Measurements from ENCODE around the gene TRPM3.
A peak's percentile ranks its signal among the peaks of the same experiment; 100 is the strongest.

TRPM3 gene

DNA sequence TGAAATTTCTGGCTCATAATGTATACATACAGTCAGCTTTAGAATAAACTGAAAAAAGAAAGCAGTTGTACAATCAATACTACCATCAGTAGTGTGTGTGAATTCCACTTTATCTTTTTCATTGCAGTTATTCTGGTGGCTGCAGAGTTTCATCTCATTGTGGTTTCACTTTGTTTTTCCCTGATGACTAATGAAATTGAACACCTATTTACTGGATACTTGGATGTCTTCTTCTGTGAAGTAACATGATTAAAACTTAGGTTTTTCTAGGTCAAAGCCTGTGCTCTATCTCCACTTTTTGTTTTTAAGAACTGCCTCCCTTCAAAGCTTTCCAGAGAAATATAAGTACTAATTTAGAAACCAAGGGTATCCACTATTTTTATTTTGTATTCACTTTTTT, 174.3 kb downstream of the TRPM3 start:
- DNase-seq (ENCODE audit: low read depth): peak; percentile 40

DNA sequence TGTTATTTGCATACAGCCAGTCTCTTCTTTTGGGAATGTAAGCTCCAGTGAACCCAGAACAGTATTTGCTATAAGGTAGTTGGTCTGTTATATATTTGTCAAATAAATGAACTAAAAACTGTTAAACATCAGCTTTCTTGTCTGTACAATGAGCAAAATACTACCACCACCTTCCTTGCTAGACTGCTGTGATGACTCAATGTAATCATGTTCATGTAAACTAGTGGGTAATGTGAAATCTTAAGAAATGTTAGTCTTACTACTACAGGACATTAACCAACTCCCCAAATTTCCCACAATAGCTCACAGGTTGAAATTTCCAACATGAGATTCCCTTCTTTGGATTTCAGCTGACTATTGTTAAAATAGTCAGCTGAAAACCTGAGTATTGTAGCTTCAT, 176.1 kb downstream of the TRPM3 start:
- peak; percentile 18 for DNase-seq (ENCODE audit: low read depth)

DNA sequence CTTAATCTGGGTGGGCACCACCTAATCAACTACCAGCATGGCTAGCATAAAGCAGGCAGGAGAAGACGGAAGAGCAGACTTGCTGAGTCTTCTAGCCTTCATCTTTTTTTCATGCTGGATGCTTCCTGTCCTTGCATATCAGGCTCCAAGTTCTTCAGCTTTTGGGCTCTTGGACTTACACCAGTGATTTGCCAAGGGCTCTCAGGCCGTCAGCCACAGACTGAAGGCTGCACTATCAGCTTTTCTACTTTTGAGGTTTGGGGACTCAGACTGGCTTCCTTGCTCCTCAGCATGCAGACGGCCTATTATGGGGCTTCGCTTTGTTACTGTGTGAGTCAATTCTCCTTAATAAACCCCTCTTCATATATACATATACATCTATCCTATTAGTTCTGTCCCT, 180.2 kb downstream of the TRPM3 start:
- DNase-seq (ENCODE audit: low read depth): no peak

DNA sequence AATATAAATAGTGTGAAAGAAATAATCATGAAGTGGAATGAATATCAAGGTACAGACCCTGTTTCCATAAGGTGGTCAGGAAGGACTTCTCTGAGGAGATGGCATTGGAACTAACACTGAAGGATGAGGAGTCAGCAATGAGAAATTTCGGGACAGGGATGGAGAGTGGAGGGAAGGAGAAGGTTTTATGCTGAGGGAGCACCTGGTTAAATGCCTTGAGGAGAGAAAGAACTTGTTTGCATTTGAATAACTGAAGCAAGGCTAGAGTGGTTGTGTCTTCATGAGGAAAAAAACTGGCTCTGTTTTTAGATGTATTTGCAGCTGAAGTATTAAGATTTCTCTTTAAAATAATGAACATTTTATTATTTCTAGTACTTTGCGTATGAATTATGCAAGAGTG, 180.8 kb downstream of the TRPM3 start:
- DNase-seq (ENCODE audit: low read depth): no peak

DNA sequence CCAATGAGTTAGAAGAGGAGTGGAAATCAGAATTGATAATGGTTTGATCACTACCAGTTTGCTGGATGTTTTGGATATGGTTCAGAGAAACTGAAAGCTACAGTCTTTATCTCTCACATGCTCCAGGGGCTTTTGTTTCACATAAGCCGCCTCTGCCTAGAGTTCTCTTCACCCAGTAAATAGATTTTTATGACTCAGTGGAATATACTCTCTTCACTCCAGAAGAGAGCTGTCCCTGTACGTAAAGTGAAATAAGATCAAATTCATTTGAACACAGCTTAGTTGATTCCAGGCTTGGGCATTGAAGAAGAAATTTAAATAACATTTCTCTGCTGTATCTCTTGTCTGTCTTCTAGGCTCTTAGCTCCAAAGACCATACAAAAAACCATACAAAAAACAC, 184.9 kb downstream of the TRPM3 start:
- no peak for DNase-seq (ENCODE audit: low read depth)

DNA sequence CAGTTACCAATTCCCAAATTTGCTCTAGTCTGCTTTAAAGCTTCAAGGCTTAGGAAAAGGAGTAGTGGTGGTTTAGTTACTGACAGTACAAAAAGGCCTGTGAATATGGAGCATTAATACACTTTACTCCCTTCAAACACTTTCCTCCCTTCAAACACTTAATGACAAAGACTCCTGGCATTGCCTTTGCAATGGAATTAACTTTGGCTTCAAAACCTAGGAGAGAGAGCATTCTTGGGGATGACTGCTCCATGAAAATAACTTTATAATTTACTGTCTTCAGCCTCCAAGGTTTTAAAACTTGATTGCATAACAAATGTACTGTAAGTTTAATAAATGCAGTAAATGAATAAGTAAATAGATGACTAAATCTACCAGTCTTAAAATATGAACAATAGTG, 185.6 kb downstream of the TRPM3 start:
- DNase-seq (ENCODE audit: low read depth): no peak

DNA sequence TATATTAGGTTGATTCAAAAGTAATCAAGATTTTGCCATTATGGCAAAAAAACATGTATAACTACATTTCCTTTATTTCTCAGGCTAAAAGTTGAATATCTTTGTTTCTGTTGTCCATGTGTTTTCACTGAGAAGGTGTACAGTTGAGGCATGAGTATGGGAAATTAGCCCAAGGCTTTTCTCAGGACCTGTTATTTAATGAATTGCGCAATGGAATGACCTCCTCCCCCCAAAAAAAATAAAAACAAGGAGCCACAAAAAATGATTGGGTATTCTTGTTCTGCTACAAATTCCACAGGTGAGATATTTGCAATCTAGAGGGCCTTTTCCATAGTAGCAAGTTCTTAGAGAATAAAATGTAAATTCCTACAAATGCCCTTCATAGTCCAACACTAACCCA, 186.8 kb downstream of the TRPM3 start:
- no peak for DNase-seq (ENCODE audit: low read depth)

DNA sequence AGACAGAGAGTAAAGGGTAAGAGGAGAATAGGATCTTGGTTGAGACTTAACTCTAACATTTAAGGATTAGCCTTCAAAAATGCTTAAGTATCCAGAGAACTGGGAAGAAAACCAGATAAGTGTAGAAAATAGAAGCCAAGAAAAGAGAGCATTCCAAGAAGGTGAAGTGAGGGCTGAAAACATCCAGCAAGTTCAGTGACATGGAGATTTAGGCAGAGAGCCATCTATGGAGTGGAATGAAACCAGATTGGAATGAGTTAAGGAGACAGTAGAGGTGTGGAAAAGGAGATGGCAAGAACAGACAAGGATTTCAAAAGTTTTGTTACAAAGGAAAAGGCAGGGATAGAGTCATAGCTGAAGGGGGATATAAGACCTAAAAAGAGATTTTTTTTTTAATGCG, 188.1 kb downstream of the TRPM3 start:
- no peak for DNase-seq (ENCODE audit: low read depth)

DNA sequence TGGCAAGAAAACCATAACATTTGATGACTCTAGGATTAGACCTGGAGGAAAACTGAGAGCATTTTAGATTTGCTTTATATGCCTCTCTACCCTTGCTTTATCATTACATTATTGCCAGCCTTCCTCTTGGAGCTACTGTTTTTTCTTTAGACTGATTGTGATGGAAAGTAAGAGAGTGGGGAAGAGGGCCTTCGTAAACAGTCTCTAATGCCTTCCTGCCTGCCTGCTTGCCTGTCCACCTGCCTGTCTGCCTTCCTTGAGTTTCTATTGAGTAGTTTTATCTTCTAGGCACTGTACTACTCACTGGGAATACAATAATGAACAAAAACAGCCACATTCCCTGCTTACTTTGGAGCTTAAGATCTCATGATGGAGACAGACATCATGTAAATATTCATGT, 189.3 kb downstream of the TRPM3 start:
- DNase-seq (ENCODE audit: low read depth): no peak

DNA sequence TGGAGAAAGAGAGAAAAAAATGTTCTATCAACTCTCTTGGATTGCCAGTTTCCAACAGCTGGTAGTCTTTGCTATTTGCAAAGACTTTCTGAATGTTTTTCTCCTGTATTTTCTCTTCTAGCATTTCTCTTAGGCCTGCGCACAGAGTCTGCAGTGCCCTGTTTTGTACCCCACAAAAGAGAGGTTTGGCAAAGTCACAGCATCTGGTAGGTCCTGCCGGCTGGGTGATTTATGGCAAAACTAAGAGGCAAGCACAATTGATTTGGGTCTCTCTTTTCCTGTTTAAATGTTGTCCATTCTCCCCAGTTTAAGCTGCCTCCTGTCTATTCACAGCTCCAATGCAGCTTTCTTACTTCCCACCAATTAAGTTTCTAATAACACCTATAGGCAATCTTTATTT, 193.9 kb downstream of the TRPM3 start:
- DNase-seq (ENCODE audit: low read depth): no peak

DNA sequence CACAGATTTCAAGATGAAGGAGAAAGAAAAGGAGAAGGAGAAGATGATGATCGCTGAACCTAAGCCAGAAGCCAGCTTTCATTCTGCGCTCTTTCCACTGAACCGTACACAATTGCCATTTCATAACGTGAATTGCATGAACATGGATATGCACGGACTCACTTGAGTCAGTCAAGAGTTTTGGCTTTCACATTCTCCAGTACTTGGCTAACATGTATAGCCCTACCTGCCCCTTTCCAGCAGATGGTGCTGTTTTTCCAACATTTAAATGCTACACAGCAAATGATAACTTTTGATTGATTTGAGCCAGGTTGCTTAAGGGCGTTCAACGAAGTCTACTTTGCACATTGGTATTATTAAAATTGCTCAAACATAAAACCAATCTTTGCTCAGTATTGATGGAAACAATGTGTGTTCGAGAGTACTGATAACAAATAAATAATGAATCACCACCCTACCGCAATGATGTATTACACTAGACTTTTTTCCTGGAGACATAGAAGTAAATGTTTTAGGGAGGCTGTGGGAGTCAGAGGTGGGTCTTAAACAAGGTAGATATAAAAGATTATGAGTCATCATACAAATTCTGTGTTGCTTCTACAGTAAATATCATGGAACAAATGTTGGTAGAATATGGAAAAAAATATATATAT, 196.4 kb downstream of the TRPM3 start:
- DNase-seq (ENCODE audit: low read depth): peak; percentile 86

DNA sequence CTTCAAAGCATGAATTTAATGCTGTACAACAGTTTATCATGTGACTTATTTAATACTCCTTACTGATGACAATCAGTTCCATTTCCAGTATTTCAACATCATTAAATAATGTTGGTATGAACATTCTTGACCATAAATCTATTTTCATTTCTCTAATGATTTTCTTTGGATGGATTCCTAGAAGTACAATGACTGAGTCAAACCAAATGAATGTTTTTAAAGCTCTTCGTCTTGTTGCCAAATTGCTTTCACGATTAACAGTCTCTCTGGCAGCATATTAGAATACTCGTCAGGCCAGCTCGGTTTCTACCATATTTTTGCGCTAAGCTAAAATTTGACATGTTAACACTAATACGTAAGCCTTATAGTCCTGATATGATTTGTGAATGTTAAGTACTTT, 197.0 kb downstream of the TRPM3 start:
- peak; percentile 35 for DNase-seq (ENCODE audit: low read depth)

DNA sequence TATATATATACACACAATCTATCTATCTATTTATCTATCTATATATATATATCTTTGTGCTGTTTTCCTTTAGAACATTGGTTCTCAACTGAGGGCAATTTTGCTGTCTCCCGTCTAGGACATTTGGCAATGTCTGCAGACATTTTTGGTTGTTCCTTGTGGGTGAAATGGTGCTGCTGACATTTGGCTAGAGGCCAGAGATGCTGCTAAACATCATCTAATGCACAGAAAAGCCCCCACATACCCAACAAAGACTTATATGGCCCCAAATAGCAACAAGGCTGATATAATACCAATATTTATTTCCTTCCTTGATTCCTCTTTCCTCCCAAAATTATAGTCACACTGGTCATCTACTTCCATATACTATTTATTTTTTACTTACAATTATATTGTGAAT, 197.5 kb downstream of the TRPM3 start:
- DNase-seq (ENCODE audit: low read depth): no peak

DNA sequence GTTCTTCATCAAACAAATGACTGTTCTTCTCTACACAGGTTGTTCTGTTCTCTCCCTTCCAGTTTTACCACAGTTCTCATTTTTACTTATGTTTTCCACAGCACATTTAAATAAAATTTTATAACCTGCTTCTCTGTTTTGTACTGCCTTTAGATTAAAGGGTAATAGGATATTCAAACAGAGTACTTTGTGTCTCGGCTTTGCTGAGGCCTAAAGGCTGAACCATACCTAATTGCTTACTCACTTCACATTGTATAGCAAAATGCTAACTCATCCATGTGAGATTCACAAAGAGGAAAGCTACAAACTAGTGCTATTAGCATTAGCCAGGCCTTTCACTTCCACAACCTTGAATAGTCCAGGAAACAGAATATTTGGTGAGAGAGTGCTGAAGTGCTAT, 200.3 kb downstream of the TRPM3 start:
- DNase-seq (ENCODE audit: low read depth): peak; percentile 76

DNA sequence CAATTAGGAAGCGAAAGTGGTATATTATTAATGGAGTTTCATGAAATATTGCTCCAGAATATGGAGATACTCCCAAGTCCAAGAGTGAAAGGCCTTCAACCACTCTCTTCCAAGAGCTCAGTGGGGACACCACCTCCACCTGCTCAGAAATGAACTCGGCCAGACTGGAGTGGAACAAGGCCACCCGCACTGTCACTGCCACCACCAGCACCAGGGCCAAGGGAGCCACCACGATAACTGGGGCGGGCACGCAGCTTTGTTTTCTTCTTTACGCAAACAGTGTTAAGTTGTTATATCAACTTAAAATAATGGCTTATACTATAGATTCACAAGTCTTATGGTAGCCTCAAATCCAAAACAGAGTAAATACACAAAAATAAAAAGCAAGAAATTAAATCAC, 204.1 kb downstream of the TRPM3 start:
- no peak for DNase-seq (ENCODE audit: low read depth)

DNA sequence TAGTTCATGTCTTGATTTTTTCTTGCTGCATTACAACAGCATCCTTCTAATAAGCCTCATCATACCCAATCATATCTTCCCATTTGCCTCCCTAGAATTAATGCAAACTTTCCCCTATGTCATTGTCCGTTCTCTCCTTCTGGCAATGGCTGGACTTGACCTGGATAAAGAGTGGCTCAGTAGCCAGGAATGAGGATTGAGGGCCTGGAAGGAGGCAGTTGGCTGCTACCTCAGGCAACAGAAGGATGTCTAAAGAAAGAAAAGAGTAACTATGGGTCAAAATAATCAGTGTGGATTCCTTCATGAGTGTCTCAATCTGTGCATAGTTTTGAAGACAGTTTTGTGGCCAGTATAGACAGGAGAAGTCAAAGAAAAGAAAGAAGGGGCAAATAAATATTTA, 209.6 kb downstream of the TRPM3 start:
- no peak for DNase-seq (ENCODE audit: low read depth)

DNA sequence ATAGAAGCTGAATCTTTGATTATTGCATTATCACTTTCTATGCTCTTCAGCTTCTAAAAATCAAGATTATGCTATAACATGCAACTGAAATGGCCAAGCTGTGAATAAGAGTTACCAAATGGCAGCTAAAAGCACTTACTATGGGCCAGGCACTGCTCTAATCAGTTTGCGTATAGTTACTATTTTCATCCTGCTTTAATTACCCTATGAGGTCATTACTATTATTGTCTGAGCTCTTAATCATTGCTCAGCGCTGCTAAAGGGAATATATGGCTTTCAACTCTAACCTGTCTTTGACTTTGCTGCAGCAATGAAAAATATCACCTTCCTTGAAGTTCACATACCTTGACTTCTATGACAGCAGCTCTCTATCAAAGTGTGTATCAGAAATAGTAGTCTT, 210.8 kb downstream of the TRPM3 start:
- no peak for DNase-seq (ENCODE audit: low read depth)

DNA sequence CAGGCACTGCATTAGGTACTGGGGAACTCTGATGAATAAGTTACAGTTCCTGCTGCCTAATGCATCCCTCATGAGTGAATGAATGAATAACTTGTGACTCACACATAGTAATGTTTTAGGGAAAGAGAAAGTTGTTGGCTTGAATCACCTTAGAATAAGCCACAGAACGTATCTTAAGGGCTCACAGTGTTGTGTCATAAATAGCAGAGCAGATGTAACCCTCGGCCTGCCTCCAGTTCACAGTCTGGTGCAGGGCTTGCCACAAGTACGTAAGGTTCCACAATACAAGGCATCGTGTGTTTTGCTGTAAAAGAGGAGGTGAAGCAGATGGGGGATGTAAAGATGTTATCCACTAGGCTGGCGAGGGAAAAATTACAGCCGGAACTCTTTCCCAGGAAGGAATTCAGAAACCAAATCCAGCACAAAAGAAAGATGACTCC, 218.7 kb downstream of the TRPM3 start:
- DNase-seq (ENCODE audit: low read depth): peak; percentile 98

DNA sequence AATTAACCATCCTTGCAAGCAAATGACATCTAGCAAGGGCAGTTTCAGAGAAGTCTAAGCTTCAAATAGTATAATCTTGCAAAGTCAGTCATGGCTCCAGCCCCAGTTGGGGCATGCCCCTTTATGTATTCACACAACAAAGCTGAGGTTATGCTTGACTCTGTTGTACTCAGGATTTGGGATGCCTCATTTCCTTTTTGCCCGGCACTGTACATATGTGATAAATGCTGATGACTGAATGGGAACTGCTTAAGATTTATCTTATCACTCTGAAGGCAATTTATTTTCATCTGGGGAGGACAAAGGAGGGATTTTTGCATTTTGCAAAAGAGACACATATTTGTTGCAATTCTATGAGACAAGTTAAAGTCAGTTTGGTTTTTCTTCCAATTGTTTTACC, 219.2 kb downstream of the TRPM3 start:
- DNase-seq (ENCODE audit: low read depth): peak; percentile 74

DNA sequence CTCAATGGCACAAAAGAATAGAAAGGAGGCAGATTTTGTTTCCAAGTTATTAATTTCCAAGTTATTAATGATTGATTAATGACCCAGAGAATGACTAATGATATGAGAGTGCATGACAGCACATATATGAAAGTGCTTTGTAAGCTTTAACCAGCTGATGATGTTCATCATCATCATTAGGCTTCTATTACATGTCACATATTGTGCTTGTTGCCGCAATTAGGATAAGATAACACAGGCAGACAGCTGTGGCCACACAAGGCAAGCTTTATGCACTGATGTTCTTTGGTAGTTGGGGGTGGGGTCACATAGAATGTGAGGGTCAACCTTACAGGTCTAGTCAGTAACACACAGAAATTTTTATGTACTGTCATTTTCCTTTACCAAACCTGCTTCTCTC, 219.7 kb downstream of the TRPM3 start:
- DNase-seq (ENCODE audit: low read depth): no peak

DNA sequence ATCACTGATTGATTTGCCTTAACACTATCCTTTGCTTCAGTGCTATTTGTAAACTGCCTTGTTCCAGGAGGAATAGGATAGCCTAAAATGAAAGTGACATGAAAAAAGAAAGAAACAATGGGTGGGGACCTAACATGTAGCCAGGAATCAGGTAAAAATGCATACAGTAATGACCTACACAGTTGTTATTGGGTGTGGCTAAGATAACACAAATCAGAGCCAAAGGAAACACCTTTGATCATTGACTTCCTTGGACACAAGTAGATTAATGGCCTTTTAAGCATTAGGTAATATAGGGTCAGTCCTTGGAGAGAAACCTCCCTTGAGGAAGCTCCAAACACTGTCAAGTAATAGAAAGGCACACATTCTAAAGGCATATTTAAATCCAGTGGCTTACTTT, 220.4 kb downstream of the TRPM3 start:
- DNase-seq (ENCODE audit: low read depth): no peak

DNA sequence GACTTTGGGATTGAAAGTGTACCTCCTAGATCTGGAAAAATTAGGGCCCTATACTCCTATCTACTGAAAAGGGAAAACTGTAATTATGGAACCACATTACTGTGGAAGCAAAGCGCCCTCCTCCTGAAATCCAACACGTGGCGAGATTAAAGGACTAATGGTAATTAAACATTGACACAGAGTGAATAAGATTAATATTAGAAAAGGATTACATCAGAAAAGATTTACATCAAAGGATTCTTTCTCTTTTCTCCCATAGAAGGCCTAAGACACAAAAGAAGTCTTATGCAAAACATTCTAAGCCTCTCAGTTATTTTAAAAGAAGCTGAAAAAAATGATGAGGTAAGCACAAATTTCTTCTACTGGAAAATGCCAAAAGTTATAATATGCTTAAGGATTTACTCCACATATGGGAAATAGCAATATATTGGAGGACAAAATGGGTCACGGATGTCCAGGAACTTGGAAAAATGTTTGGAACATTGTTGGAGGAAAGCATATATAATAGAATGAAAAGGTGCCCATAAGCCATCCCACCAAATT, 227.8 kb downstream of the TRPM3 start:
- DNase-seq (ENCODE audit: low read depth): no peak

DNA sequence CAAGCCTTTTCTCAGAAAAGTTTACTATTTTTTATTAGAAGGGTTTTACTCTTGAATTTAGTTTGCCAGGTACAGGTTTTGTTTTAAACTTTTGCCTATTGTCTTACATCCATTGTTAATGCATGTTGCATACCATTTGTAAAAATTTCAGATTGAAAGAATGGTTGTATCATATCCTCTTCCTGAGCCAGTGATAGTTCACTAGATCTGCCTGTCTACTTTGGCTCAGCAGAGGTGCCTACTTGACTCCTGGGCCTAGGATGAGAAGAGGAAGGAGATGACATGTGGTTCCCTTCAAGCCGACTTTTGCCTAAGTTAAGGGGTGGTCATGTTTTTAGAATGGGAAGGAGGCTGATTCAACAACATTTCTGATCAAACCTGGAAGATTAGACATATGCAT, 232.9 kb downstream of the TRPM3 start:
- DNase-seq (ENCODE audit: low read depth): no peak

DNA sequence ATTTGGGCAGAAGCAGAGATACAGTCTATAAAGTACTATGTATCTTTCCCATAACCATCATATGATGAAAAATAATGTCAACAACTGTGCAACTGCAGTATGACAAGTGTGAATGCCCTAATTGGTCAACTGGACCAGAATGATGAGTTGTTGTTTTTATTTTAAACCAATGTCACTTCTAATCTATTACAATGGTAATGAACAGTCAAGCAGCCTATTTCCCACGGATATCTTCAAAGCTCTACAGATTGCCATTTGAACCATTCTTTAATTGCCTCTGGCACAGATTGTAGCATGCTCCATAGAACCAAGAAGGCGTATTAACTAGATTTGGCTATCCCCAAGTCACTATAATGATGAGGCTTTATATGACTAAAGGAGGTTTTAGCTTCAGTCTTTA, 233.6 kb downstream of the TRPM3 start:
- no peak for DNase-seq (ENCODE audit: low read depth)

Measured in ELR (cell line).